Lung (tissue), 12 donors: Measurements from ENCODE around the gene ANKRD17. TPM values are rescaled to one million over a fixed set of nuclear protein-coding genes. Genes with fewer than 3 reads are reported as not detected.

ENCODE experiments used
- ATAC-seq: fragments of 200-7000 bp; cut with Tn5 transposase; one replicate; pipeline ENCODE4 v1.9.1; 2020; ENCODE audit warnings: moderate number of reproducible peaks; ENCODE audit not compliant: insufficient read depth, low FRiP score
- DNase-seq, 3 donors: peaks; one replicate each; pipeline ENCODE4 v3.0.0-alpha.2; 2013 to 2017
- H3K27ac ChIP-seq, 2 donors: one replicate each; pipeline ENCODE4 v1.5.1; 2013; ENCODE audit warnings: mild to moderate bottlenecking in 2 of 2, moderate library complexity in 2 of 2, control low read depth in 1 of 2, inconsistent platforms in 1 of 2, low read depth in 1 of 2, low read length in 1 of 2
- H3K27me3 ChIP-seq, 3 donors: one replicate each; pipeline ENCODE4 v1.5.1; 2013; ENCODE audit warnings: low read length in 2 of 3; ENCODE audit not compliant: control insufficient read depth in 3 of 3, insufficient read depth in 3 of 3
- H3K36me3 ChIP-seq, 4 donors: one replicate each; pipeline ENCODE4 v1.5.1; 2013; ENCODE audit warnings: low read length in 4 of 4, mild to moderate bottlenecking in 1 of 4, moderate library complexity in 1 of 4; ENCODE audit not compliant: control insufficient read depth in 4 of 4, insufficient read depth in 4 of 4
- H3K4me1 ChIP-seq, 5 donors: one replicate each; pipeline ENCODE4 v1.5.1; 2013; ENCODE audit warnings: low read length in 5 of 5, mild to moderate bottlenecking in 2 of 5, moderate library complexity in 1 of 5; ENCODE audit not compliant: control insufficient read depth in 5 of 5, insufficient read depth in 5 of 5
- H3K4me3 ChIP-seq: one replicate; pipeline ENCODE4 v1.5.1; 2013; ENCODE audit warnings: mild to moderate bottlenecking, control low read depth, moderate library complexity
- H3K9ac ChIP-seq, 2 donors: one replicate each; pipeline ENCODE4 v1.5.1; 2013; ENCODE audit warnings: low read length in 2 of 2, control low read depth in 1 of 2; ENCODE audit not compliant: insufficient read depth in 1 of 2
- H3K9me3 ChIP-seq, 4 donors: one replicate each; pipeline ENCODE4 v1.5.1; 2013; ENCODE audit warnings: low read length in 3 of 4, mild to moderate bottlenecking in 1 of 4, moderate library complexity in 1 of 4; ENCODE audit not compliant: control insufficient read depth in 4 of 4, insufficient read depth in 3 of 4
- CTCF ChIP-seq: IDR thresholded peaks from 2 replicates; pipeline ENCODE4 v1.5.1; 2012; ENCODE audit warnings: mild to moderate bottlenecking; ENCODE audit errors: control extremely low read depth, extremely low read depth
- WGBS, 2 donors: extraction: QIAGEN DNeasy Blood & Tissue Kit; methylation state at CpG; one replicate each; pipeline ENCODE4 v1.1.7; 2013; 5-methylcytosine and 5-hydroxymethylcytosine counted together
- polyA plus RNA-seq, 2 donors: library from polyadenylated mRNA; stranded (reverse); fragments of 200-250 nt; gene quantifications; one replicate each; pipeline ENCODE4 v1.2.1, GENCODE V29; 2013
- total RNA-seq, 2 donors: library from RNA; depleted of rRNA in 1 of 2; stranded (reverse); fragments of >200 nt in 1 of 2; gene quantifications; one replicate each; pipeline ENCODE4 v1.2.1, GENCODE V29; 2014 to 2021
- donor health status: control.
- donor health status: control.
- donor health status: Bipolar disorder and iron deficiency.
- donor health status: healthy.
- donor health status: DM: yes; HTN: yes; CAD: no.

Gene ANKRD17
- total and polyA plus RNA-seq, 4 donors: 7.8 to 74.4 (median 31.7) TPM

GRCh38 chr4:73221734-73222133, 36.9 kb downstream of the ANKRD17 start:
- no peak for TF ChIP-seq CTCF
- H3K27me3 ChIP-seq: no peaks in the 10 kb centered on the region
- WGBS, 2 donors: 90 to 92% methylated on average over 2 of the region's 2 CpGs
- ATAC-seq: no peak
- H3K4me1 ChIP-seq: peaks cover 2 to 22% (median 6%) of the 10 kb centered on the region in 5 donors
- H3K36me3 ChIP-seq: no peaks in the 10 kb centered on the region
- H3K27ac ChIP-seq: peak overlapping the region in 1 of 2 donors; percentile 31
- DNase-seq: no peak
- H3K9me3 ChIP-seq: no peaks in the 10 kb centered on the region
- no peak overlapping the region for H3K4me3 ChIP-seq
- H3K9ac ChIP-seq: peak overlapping the region in 1 of 2 donors; percentile 53

- Histone ChIP-seq H3K9ac (peak overlapping the region in 1 of 2 donors; percentile 10), H3K4me3 (no peak overlapping the region), H3K9me3 (no peaks in the 10 kb centered on the region), H3K27ac (no peak overlapping the region), H3K4me1 (peaks cover 2 to 22% (median 6%) of the 10 kb centered on the region in 5 donors), H3K27me3 (no peaks in the 10 kb centered on the region), H3K36me3 (no peaks in the 10 kb centered on the region)
- ATAC-seq (no peak), DNase-seq (no peak)
- TF ChIP-seq CTCF: no peak
These were observed 37.8 kb downstream of the ANKRD17 start for GRCh38 chr4:73220815-73221214.

- no peak for DNase-seq
- Histone ChIP-seq H3K4me3 (no peak overlapping the region), H3K27ac (no peak overlapping the region), H3K9ac (no peak overlapping the region), H3K4me1 (peaks cover 0 to 9% (median 0%) of the 10 kb centered on the region in 5 donors), H3K36me3 (peaks cover 0 to 7% (median 0%) of the 10 kb centered on the region in 4 donors), H3K27me3 (no peaks in the 10 kb centered on the region), H3K9me3 (no peaks in the 10 kb centered on the region)
- WGBS, 2 donors: 82 to 83% methylated on average over 2 of the region's 2 CpGs
- ATAC-seq: no peak
- TF ChIP-seq CTCF: no peak
These were observed 44.5 kb downstream of the ANKRD17 start for GRCh38 chr4:73213916-73214653.
